CD4-positive, CD25-positive, alpha-beta regulatory T cell (primary cell): ENCODE measurements around the gene NRK. TPM values are rescaled to one million over a fixed set of nuclear protein-coding genes. Genes with fewer than 3 reads are reported as not detected.
A peak's percentile ranks its signal among the peaks of the same experiment; 100 is the strongest.
"Not testable (repeated sequence)": the region's sequence is repeated elsewhere in the genome, so short reads cannot be mapped to it uniquely, and the experiment has no call there.

ENCODE experiments used
- ATAC-seq, 2 donors: fragments of 150-1000 bp; cut with Tn5 transposase; one replicate each; pipeline ENCODE4 v1.10.0; 2021; ENCODE audit warnings: low read depth in 2 of 2, moderate number of reproducible peaks in 2 of 2, moderate library complexity in 1 of 2
- DNase-seq, 3 donors: peaks; one replicate each; pipeline versions ENCODE4 v3.0.0 to v3.0.0-alpha.2; 2012 to 2022; ENCODE audit warnings: mixed read lengths in 1 of 3
- H3K27ac ChIP-seq: one replicate; pipeline ENCODE4 v1.7.0; 2013; ENCODE audit warnings: mild to moderate bottlenecking, low read length; ENCODE audit not compliant: insufficient read depth, poor library complexity, severe bottlenecking
- H3K27me3 ChIP-seq: one replicate; pipeline ENCODE4 v1.7.0; 2013; ENCODE audit warnings: low read length; ENCODE audit not compliant: control insufficient read depth, insufficient read depth
- H3K36me3 ChIP-seq: one replicate; pipeline ENCODE4 v1.7.0; 2013; ENCODE audit warnings: mild to moderate bottlenecking, low read length, moderate library complexity; ENCODE audit not compliant: control insufficient read depth, insufficient read depth
- H3K4me1 ChIP-seq: 2 replicates; pipeline ENCODE4 v1.7.0; 2013; ENCODE audit warnings: mild to moderate bottlenecking, low read length; ENCODE audit not compliant: insufficient read depth, control insufficient read depth, poor library complexity, severe bottlenecking
- H3K4me3 ChIP-seq: one replicate; pipeline ENCODE4 v1.7.0; 2013; ENCODE audit warnings: low read depth, mild to moderate bottlenecking, low read length, moderate library complexity
- H3K9me3 ChIP-seq, 2 experiments: 1 replicate in 1 of 2; 2 replicates in 1 of 2; pipeline ENCODE4 v1.7.0; 2013; ENCODE audit warnings: low read length in 2 of 2, mild to moderate bottlenecking in 1 of 2, moderate library complexity in 1 of 2; ENCODE audit not compliant: control insufficient read depth in 2 of 2
- H3K27ac Mint-ChIP-seq, 3 donors: one replicate each; pipeline ENCODE4 v1.8.0; 2020 to 2022; ENCODE audit warnings: mild to moderate bottlenecking in 3 of 3, mixed read lengths in 3 of 3, moderate library complexity in 2 of 3
- H3K27me3 Mint-ChIP-seq: one replicate; pipeline ENCODE4 v1.8.0; 2022; ENCODE audit warnings: mild to moderate bottlenecking, mixed read lengths
- H3K36me3 Mint-ChIP-seq: one replicate; pipeline ENCODE4 v1.8.0; 2020; ENCODE audit warnings: mixed read lengths
- H3K4me1 Mint-ChIP-seq, 4 donors: one replicate each; pipeline ENCODE4 v1.8.0; 2020 to 2022; ENCODE audit warnings: mixed read lengths in 4 of 4, mild to moderate bottlenecking in 1 of 4
- H3K4me3 Mint-ChIP-seq, 4 donors: one replicate each; pipeline ENCODE4 v1.8.0; 2020 to 2022; ENCODE audit warnings: mild to moderate bottlenecking in 4 of 4, mixed read lengths in 4 of 4, moderate library complexity in 3 of 4
- H3K9me3 Mint-ChIP-seq, 7 donors: one replicate each; pipeline ENCODE4 v1.8.0; 2020 to 2022; ENCODE audit warnings: mixed read lengths in 7 of 7, mild to moderate bottlenecking in 3 of 7, moderate library complexity in 2 of 7
- polyA plus RNA-seq, 4 donors: library from polyadenylated mRNA; unstranded; fragments of 300-500 nt; fragmentation: Illumina TruSeq; gene quantifications; one replicate each; pipeline ENCODE4 v1.2.3, GENCODE V29; 2021
- total RNA-seq: library from RNA; stranded (reverse); gene quantifications from one replicate; pipeline ENCODE4 v1.2.3, GENCODE V29; 2022

Gene NRK
- total and polyA plus RNA-seq, 5 donors from 2014 or later, result not detected

GRCh38 chrX:105820247-105820646 is 2.1 kb upstream of the NRK start:
- Mint-ChIP-seq H3K4me1 (peaks cover 0 to 4% (median 0%) of the 10 kb centered on the region in 4 donors), H3K36me3 (peaks cover 3% of the 10 kb centered on the region), H3K27me3 (peaks cover 4% of the 10 kb centered on the region), H3K9me3 (peaks cover 0 to 3% (median 0%) of the 10 kb centered on the region in 7 donors), H3K4me3 (no peak overlapping the region), H3K27ac (no peak overlapping the region)
- no peaks in the 10 kb centered on the region for H3K9me3 ChIP-seq
- H3K4me3 ChIP-seq, result no peak overlapping the region
- no peak overlapping the region for H3K27ac ChIP-seq
- no peaks in the 10 kb centered on the region for H3K27me3 ChIP-seq
- DNase-seq, result no peak
- H3K4me1 ChIP-seq, result no peaks in the 10 kb centered on the region
- H3K36me3 ChIP-seq, result no peaks in the 10 kb centered on the region
- no peak for ATAC-seq

GRCh38 chrX:105821471-105822121 is 743 bp upstream of the NRK start:
- no peak overlapping the region for H3K27ac Mint-ChIP-seq
- no peak overlapping the region for H3K4me3 Mint-ChIP-seq
- H3K36me3 Mint-ChIP-seq, result peaks cover 3% of the 10 kb centered on the region
- H3K9me3 ChIP-seq, result no peaks in the 10 kb centered on the region
- H3K4me3 ChIP-seq, result no peak overlapping the region
- no peak overlapping the region for H3K27ac ChIP-seq
- DNase-seq (no peak), ATAC-seq (no peak)
- H3K36me3 ChIP-seq, result no peaks in the 10 kb centered on the region
- no peaks in the 10 kb centered on the region for H3K27me3 ChIP-seq
- H3K27me3 Mint-ChIP-seq, result peaks cover 4% of the 10 kb centered on the region
- no peaks in the 10 kb centered on the region for H3K4me1 ChIP-seq
- peaks cover 0 to 4% (median 0%) of the 10 kb centered on the region in 4 donors for H3K4me1 Mint-ChIP-seq
- peaks cover 0 to 3% (median 0%) of the 10 kb centered on the region in 7 donors for H3K9me3 Mint-ChIP-seq

DNA sequence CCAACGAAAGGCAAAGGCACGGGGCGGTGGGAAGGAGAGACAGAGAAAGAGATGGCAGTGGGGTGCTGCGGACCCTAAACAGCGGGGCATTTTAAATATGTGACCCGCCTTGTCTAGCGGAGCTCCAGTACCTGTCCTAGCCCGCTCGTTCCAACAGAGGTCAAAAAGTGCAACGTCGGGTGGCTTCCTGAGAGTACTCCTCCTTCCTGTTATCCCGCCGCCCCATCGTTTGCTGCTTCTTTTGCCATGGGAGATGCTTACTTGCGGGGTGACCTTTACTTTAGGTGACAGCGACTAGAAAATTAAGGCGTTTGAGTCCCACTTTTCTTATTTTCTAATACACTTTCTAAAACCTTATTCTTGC is 735 bp downstream of the NRK start:
- Mint-ChIP-seq H3K27ac (no peak overlapping the region), H3K9me3 (peaks cover 0 to 3% (median 0%) of the 10 kb centered on the region in 7 donors), H3K36me3 (peaks cover 3% of the 10 kb centered on the region), H3K4me1 (peaks cover 0 to 4% (median 0%) of the 10 kb centered on the region in 4 donors), H3K4me3 (no peak overlapping the region), H3K27me3 (peaks cover 4% of the 10 kb centered on the region)
- H3K27ac ChIP-seq, result no peak overlapping the region
- no peak overlapping the region for H3K4me3 ChIP-seq
- ATAC-seq (no peak), DNase-seq (no peak)
- H3K27me3 ChIP-seq, result no peaks in the 10 kb centered on the region
- no peaks in the 10 kb centered on the region for H3K4me1 ChIP-seq
- no peaks in the 10 kb centered on the region for H3K36me3 ChIP-seq
- no peaks in the 10 kb centered on the region for H3K9me3 ChIP-seq

GRCh38 chrX:105829011-105829410 is 6.7 kb downstream of the NRK start:
- H3K36me3 ChIP-seq, result no peaks in the 10 kb centered on the region
- Mint-ChIP-seq H3K4me3 (no peak overlapping the region), H3K27me3 (no peaks in the 10 kb centered on the region), H3K4me1 (no peaks in the 10 kb centered on the region), H3K9me3 (peaks cover 0 to 2% (median 0%) of the 10 kb centered on the region in 7 donors), H3K36me3 (no peaks in the 10 kb centered on the region), H3K27ac (no peak overlapping the region)
- H3K4me1 ChIP-seq, result no peaks in the 10 kb centered on the region
- no peaks in the 10 kb centered on the region for H3K9me3 ChIP-seq
- no peak overlapping the region for H3K4me3 ChIP-seq
- H3K27me3 ChIP-seq, result no peaks in the 10 kb centered on the region
- no peak for ATAC-seq
- DNase-seq, result no peak
- no peak overlapping the region for H3K27ac ChIP-seq

GRCh38 chrX:105837232-105837631 is 14.9 kb downstream of the NRK start:
- peaks cover 4% of the 10 kb centered on the region for H3K27me3 Mint-ChIP-seq
- no peak for DNase-seq
- H3K4me3 ChIP-seq, result no peak overlapping the region
- no peaks in the 10 kb centered on the region for H3K36me3 Mint-ChIP-seq
- H3K4me3 Mint-ChIP-seq, result no peak overlapping the region
- H3K9me3 ChIP-seq, result no peaks in the 10 kb centered on the region
- H3K27ac Mint-ChIP-seq, result no peak overlapping the region
- ATAC-seq, result no peak
- no peak overlapping the region for H3K27ac ChIP-seq
- no peaks in the 10 kb centered on the region for H3K36me3 ChIP-seq
- H3K4me1 ChIP-seq, result no peaks in the 10 kb centered on the region
- no peaks in the 10 kb centered on the region for H3K4me1 Mint-ChIP-seq
- H3K9me3 Mint-ChIP-seq, result peaks cover 0 to 2% (median 0%) of the 10 kb centered on the region in 7 donors
- no peaks in the 10 kb centered on the region for H3K27me3 ChIP-seq

GRCh38 chrX:105845631-105846030 is 23.3 kb downstream of the NRK start:
- no peak overlapping the region for H3K4me3 ChIP-seq
- H3K9me3 ChIP-seq, result no peaks in the 10 kb centered on the region
- DNase-seq (no peak), ATAC-seq (no peak)
- no peaks in the 10 kb centered on the region for H3K36me3 ChIP-seq
- H3K4me3 Mint-ChIP-seq, result no peak overlapping the region
- H3K9me3 Mint-ChIP-seq, result peaks cover 0 to 5% (median 0%) of the 10 kb centered on the region in 7 donors
- no peak overlapping the region for H3K27ac ChIP-seq
- no peak overlapping the region for H3K27ac Mint-ChIP-seq
- H3K4me1 ChIP-seq, result no peaks in the 10 kb centered on the region
- no peaks in the 10 kb centered on the region for H3K27me3 ChIP-seq
- no peaks in the 10 kb centered on the region for H3K4me1 Mint-ChIP-seq
- no peaks in the 10 kb centered on the region for H3K36me3 Mint-ChIP-seq
- no peaks in the 10 kb centered on the region for H3K27me3 Mint-ChIP-seq

- H3K4me1 Mint-ChIP-seq, H3K27ac ChIP-seq, H3K36me3 ChIP-seq, ATAC-seq, H3K27me3 ChIP-seq, DNase-seq, H3K9me3 Mint-ChIP-seq, H3K4me3 ChIP-seq, H3K9me3 ChIP-seq, H3K4me3 Mint-ChIP-seq, H3K4me1 ChIP-seq, H3K27me3 Mint-ChIP-seq, H3K36me3 Mint-ChIP-seq: not testable (repeated sequence)
- peak overlapping the region in 1 of 3 donors; percentile 54 for H3K27ac Mint-ChIP-seq
These were observed 27.8 kb downstream of the NRK start for GRCh38 chrX:105850100-105850499.

DNA sequence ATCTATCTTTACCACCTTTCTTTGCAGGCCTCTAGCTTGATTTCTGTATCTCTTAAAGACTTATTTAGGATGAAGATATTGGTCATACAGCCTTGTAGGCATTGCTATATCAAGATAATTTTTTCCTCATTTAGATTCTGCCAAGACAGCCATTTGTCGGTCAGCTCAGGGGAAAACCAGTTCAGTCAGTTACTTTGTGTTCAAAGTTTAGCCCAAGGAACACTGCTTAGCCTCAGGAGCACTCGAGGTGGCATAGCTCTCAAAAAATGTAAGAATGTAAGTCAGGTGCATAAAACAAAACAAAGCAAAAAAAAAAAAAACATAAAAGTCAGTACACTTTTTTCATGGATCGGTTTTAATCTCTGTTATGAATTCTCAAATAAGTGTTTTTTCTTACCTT is 43.4 kb downstream of the NRK start:
- Histone ChIP-seq H3K27me3 (no peaks in the 10 kb centered on the region), H3K9me3 (peaks cover 0 to 2% of the 10 kb centered on the region in 2 experiments), H3K4me1 (no peaks in the 10 kb centered on the region), H3K4me3 (no peak overlapping the region), H3K36me3 (no peaks in the 10 kb centered on the region), H3K27ac (no peak overlapping the region)
- Mint-ChIP-seq H3K9me3 (peaks cover 0 to 2% (median 0%) of the 10 kb centered on the region in 7 donors), H3K4me1 (no peaks in the 10 kb centered on the region), H3K4me3 (no peak overlapping the region), H3K36me3 (no peaks in the 10 kb centered on the region), H3K27me3 (no peaks in the 10 kb centered on the region), H3K27ac (no peak overlapping the region)
- ATAC-seq, result no peak
- DNase-seq, result no peak
